ENCODE measurements around the gene ALK.

Gene ALK

DNA sequence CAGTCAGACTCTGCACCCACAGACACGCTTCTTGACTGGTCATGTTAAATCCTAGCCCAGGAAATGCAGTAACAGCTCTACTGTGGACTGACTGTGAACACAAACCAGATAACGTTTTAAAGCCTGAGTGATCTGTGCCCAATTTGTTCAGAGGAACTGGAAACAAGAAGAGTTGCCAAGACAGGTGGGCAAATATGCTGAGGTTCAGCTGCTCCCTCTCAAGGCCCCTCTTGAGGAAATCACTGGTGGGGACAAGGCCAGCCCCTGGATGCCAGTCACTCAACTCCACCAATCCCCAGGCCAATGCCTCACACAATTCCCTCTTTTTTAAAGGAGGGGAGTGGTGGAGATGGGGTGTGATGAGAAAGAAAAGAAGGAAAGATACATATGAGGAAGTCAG, 261.2 kb downstream of the ALK start:
- no peak overlapping the region for H3K4me3 ChIP-seq (ENCODE audit: low read depth, low read length)
- no peaks in the 10 kb centered on the region for H3K9me3 ChIP-seq (ENCODE audit: severe bottlenecking)
- TF ChIP-seq, protein P1, sequence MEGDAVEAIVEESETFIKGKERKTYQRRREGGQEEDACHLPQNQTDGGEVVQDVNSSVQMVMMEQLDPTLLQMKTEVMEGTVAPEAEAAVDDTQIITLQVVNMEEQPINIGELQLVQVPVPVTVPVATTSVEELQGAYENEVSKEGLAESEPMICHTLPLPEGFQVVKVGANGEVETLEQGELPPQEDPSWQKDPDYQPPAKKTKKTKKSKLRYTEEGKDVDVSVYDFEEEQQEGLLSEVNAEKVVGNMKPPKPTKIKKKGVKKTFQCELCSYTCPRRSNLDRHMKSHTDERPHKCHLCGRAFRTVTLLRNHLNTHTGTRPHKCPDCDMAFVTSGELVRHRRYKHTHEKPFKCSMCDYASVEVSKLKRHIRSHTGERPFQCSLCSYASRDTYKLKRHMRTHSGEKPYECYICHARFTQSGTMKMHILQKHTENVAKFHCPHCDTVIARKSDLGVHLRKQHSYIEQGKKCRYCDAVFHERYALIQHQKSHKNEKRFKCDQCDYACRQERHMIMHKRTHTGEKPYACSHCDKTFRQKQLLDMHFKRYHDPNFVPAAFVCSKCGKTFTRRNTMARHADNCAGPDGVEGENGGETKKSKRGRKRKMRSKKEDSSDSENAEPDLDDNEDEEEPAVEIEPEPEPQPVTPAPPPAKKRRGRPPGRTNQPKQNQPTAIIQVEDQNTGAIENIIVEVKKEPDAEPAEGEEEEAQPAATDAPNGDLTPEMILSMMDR (IDR thresholded peaks at IDR 0.05; ENCODE audit: low read depth, low read length): no peak
- no peak overlapping the region for H3K27ac ChIP-seq
- H3K36me3 ChIP-seq: no peaks in the 10 kb centered on the region
- no peaks in the 10 kb centered on the region for H3K27me3 ChIP-seq (ENCODE audit: insufficient read depth, low read depth, severe bottlenecking)
- no peak for DNase-seq

DNA sequence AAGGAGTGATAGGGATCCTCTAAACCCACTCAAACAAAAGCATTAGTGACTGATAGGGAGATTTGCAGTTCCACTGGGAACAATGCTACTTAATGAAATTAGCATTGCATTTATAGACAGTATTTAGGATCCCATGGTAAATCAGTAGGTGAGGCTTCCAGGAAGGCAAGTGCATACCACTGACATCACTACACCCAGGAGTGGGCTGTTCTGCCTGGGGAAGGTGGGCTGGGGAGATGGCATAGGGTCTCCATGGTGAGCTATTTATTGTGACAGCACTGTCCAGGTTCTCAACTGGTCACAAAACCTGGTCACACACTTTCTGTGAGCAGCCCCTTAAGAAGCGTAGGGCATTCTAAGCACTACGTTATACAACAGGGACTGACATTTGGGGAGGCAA, 262.2 kb downstream of the ALK start:
- Histone ChIP-seq H3K27me3 (ENCODE audit: insufficient read depth, low read depth, severe bottlenecking) (no peaks in the 10 kb centered on the region), H3K36me3 (no peaks in the 10 kb centered on the region), H3K9me3 (ENCODE audit: severe bottlenecking) (no peaks in the 10 kb centered on the region), H3K4me3 (ENCODE audit: low read depth, low read length) (no peak overlapping the region), H3K27ac (no peak overlapping the region)
- TF ChIP-seq, protein P1 (IDR thresholded peaks at IDR 0.05; ENCODE audit: low read depth, low read length): no peak
- DNase-seq: no peak

DNA sequence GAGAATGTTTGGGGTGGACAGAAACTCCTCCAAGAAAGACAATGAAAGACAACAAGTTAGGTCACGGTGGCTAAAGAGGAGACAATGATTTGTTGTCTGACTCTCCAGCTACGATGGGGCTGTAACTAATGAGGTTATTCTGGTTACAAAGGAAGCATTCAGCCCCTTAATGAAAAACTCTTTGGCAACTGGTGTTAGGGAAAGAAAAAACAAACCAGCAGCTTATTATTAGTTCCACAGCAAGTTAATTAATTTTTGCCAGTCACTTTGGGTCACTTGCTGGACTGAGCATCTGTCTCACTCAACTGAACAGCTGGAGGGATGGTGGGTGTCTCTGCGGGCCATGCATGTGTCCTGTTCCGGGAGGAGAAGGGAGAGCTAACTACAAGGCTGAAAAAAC, 263.7 kb downstream of the ALK start:
- H3K4me3 ChIP-seq (ENCODE audit: low read depth, low read length): no peak overlapping the region
- no peaks in the 10 kb centered on the region for H3K27me3 ChIP-seq (ENCODE audit: insufficient read depth, low read depth, severe bottlenecking)
- H3K36me3 ChIP-seq: no peaks in the 10 kb centered on the region
- TF ChIP-seq, protein P1 (IDR thresholded peaks at IDR 0.05; ENCODE audit: low read depth, low read length): no peak
- DNase-seq: no peak
- no peaks in the 10 kb centered on the region for H3K9me3 ChIP-seq (ENCODE audit: severe bottlenecking)
- no peak overlapping the region for H3K27ac ChIP-seq

GRCh38 chr2:29655391-29656086, 265.8 kb downstream of the ALK start:
- TF ChIP-seq, protein P1 (IDR thresholded peaks at IDR 0.05; ENCODE audit: low read depth, low read length): no peak
- no peak overlapping the region for H3K27ac ChIP-seq
- H3K27me3 ChIP-seq (ENCODE audit: insufficient read depth, low read depth, severe bottlenecking): no peaks in the 10 kb centered on the region

GRCh38 chr2:29650631-29651097, 270.7 kb downstream of the ALK start:
- Histone ChIP-seq H3K27ac (no peak overlapping the region), H3K27me3 (ENCODE audit: insufficient read depth, low read depth, severe bottlenecking) (no peaks in the 10 kb centered on the region), H3K36me3 (no peaks in the 10 kb centered on the region), H3K9me3 (ENCODE audit: severe bottlenecking) (peaks cover 7% of the 10 kb centered on the region), H3K4me3 (ENCODE audit: low read depth, low read length) (no peak overlapping the region)
- DNase-seq: no peak
- TF ChIP-seq, protein P1 (IDR thresholded peaks at IDR 0.05; ENCODE audit: low read depth, low read length): no peak

More at GRCh38 chr2:29655391-29656086, 265.8 kb downstream of the ALK start:
- Histone ChIP-seq H3K4me3 (ENCODE audit: low read depth, low read length) (no peak overlapping the region), H3K36me3 (no peaks in the 10 kb centered on the region), H3K9me3 (ENCODE audit: severe bottlenecking) (no peaks in the 10 kb centered on the region)
- no peak for DNase-seq

GRCh38 chr2:29644949-29645348, 276.4 kb downstream of the ALK start:
- Histone ChIP-seq H3K27ac (no peak overlapping the region), H3K36me3 (no peaks in the 10 kb centered on the region), H3K4me3 (ENCODE audit: low read depth, low read length) (no peak overlapping the region), H3K27me3 (ENCODE audit: insufficient read depth, low read depth, severe bottlenecking) (no peaks in the 10 kb centered on the region), H3K9me3 (ENCODE audit: severe bottlenecking) (peaks cover 7% of the 10 kb centered on the region)
- TF ChIP-seq, protein P1 (IDR thresholded peaks at IDR 0.05; ENCODE audit: low read depth, low read length): no peak
- DNase-seq: no peak

Measured in WERI-Rb-1 (cell line).